Colonic mucosa (tissue), 4 donors: ENCODE data around the gene KRT16. TPM values are rescaled to one million over a fixed set of nuclear protein-coding genes. Genes with fewer than 3 reads are reported as not detected.

ENCODE experiments used
- DNase-seq: peaks from one replicate; pipeline ENCODE4 v3.0.0-alpha.2; 2020
- H3K27ac ChIP-seq: fragments of 200-600 bp; one replicate; pipeline ENCODE4 v1.8.0; 2021
- H3K27me3 ChIP-seq: fragments of 200-600 bp; one replicate; pipeline ENCODE4 v1.8.0; 2021
- H3K36me3 ChIP-seq: fragments of 200-600 bp; one replicate; pipeline ENCODE4 v1.8.0; 2021
- H3K4me1 ChIP-seq: fragments of 200-600 bp; one replicate; pipeline ENCODE4 v1.8.0; 2021; ENCODE audit warnings: mild to moderate bottlenecking
- H3K4me3 ChIP-seq: fragments of 200-600 bp; one replicate; pipeline ENCODE4 v1.8.0; 2021
- H3K9ac ChIP-seq, 2 donors: one replicate each; pipeline ENCODE4 v1.7.0; 2013; ENCODE audit warnings: control low read depth in 2 of 2, low read depth in 2 of 2, low read length in 2 of 2
- H3K9me3 ChIP-seq: fragments of 200-600 bp; one replicate; pipeline ENCODE4 v1.8.0; 2021
- intact Hi-C: fragments of 100-400 bp; cut with DNase I; formaldehyde crosslinking; loops from one replicate; pipeline ENCODE4 v1.14.1; 2022
- total RNA-seq, 2 donors: library from RNA; stranded (reverse); fragmentation: NEBNext Ultra II Directional in 1 of 2; extraction: Animal tissue kit (Norgen Biotek cat#: 25700) in 1 of 2; gene quantifications; one replicate each; pipeline ENCODE4 v1.2.1, GENCODE V29; 2021
- TF ChIP-seq, protein P1 (sequence below): fragments of 200-600 bp; IDR thresholded peaks from one replicate; pipeline ENCODE4 v1.8.0; 2022; ENCODE audit warnings: antibody characterized with exemption, mild to moderate bottlenecking
- donor health status: healthy.
- donor health status: DM: no; HTN: no; CAD: no.
- donor health status: DM: no; HTN: no; CAD: no.

The KRT16 gene
- total RNA-seq, 2 donors from 2014 or later, result not detected

DNA sequence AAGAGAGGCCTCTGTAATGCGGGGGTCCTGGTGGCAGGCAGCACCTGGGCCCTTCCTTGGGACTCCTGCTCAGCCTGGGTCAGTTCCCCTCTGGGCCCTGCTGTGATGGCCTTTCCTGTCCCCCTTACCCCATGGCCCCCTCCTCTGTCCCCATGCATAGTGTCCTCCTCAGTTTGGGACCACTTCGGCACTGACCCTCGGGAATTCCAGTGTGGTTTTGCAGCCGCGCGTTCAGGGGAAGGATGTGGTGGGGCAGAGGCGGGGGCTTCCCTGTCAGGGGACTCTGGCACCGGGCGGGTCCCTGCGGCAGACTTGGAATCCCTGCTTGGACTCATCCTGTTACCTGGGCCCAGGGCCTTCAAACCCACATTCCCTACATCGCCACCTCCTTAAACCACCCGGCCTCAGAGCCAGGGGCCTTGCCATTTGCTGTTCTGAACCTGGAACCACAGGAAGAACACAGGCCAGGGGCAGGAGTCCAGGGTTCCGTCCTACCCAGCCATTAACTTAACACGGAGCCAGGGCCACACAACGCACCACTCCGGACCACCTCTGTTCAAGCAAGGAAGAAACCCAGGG, 44.7 kb upstream of the KRT16 start:
- no peaks in the 10 kb centered on the region for H3K9me3 ChIP-seq
- TF ChIP-seq, protein P1, sequence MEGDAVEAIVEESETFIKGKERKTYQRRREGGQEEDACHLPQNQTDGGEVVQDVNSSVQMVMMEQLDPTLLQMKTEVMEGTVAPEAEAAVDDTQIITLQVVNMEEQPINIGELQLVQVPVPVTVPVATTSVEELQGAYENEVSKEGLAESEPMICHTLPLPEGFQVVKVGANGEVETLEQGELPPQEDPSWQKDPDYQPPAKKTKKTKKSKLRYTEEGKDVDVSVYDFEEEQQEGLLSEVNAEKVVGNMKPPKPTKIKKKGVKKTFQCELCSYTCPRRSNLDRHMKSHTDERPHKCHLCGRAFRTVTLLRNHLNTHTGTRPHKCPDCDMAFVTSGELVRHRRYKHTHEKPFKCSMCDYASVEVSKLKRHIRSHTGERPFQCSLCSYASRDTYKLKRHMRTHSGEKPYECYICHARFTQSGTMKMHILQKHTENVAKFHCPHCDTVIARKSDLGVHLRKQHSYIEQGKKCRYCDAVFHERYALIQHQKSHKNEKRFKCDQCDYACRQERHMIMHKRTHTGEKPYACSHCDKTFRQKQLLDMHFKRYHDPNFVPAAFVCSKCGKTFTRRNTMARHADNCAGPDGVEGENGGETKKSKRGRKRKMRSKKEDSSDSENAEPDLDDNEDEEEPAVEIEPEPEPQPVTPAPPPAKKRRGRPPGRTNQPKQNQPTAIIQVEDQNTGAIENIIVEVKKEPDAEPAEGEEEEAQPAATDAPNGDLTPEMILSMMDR, result no peak
- no peak for DNase-seq
- H3K9ac ChIP-seq, result peak overlapping the region; percentile 24 to 95
- H3K4me3 ChIP-seq, result no peak overlapping the region
- peak overlapping the region; percentile 96 for H3K27ac ChIP-seq
- intact Hi-C loops, result no loop called here
- no peaks in the 10 kb centered on the region for H3K27me3 ChIP-seq
- H3K4me1 ChIP-seq, result peaks cover 23% of the 10 kb centered on the region
- H3K36me3 ChIP-seq, result no peaks in the 10 kb centered on the region

DNA sequence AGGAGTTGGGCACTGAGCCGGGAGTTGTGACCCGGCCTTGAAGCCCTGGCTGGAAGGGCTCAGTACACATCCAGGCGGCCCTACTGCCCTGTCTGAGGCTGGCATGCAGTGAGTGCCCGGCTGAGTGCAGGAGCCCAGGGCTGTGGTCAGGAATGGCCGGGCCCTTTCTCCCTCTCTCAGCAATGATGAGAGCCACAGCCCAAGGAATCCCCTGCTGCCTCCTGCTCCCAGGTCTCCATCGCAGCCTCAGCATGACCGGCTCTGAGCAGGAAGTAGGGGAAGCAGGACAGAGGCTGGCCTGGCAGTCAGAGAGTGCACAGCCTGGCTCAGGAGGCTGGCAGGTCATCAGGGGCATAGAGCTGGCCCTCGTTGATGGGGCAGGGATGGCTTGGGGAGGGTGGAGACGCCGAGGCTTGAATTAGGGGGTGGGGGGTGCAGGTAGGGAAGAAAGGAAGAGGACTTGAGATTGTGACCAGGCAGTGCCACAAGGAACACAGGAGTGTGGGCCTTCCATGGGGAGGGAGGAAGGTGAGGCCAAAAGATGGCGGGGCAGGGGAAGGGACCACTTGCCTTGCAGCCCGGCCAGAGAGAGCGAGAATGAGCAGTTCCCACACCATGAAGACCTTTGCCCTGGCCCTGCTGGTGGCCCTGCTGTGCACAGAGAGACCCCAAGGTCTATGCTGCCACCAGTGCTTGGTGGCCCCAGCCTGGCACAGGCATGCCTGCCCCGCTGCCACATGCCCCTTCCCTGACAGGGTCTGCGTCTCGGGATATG, 43.9 kb upstream of the KRT16 start:
- intact Hi-C loops, result no loop called here
- Histone ChIP-seq H3K36me3 (no peaks in the 10 kb centered on the region), H3K9me3 (no peaks in the 10 kb centered on the region), H3K27ac (peak overlapping the region; percentile 96), H3K4me1 (peaks cover 23% of the 10 kb centered on the region), H3K9ac (peak overlapping the region; percentile 54 to 95), H3K4me3 (no peak overlapping the region), H3K27me3 (no peaks in the 10 kb centered on the region)
- TF ChIP-seq, protein P1, result no peak
- DNase-seq, result no peak

DNA sequence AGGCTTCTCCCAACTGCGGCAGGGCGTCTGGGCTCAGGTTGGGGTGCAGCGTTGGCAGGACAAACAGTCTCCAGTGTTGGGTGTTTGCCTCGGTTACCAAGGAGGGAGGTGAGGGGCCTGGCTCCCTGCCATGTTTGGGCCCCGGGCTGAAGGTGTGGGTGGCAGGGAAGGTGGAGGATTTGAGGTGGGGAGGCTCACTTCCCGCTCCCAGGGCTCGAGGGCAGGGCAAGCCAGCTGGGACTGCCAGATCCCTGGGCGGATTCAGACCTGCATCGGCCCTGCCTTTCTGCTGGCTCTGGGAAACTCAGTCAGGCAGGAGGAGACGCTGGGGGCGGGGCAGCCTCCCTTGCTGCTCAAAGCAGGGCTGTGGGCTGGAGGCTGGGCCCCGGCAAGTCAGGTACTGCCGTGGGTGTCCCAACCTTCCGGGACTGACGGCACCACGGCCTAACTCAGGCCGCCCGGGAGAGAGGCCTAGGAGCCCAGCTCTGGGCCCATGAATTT, 43.1 kb upstream of the KRT16 start:
- TF ChIP-seq, protein P1, result no peak
- H3K36me3 ChIP-seq, result no peaks in the 10 kb centered on the region
- no peaks in the 10 kb centered on the region for H3K27me3 ChIP-seq
- H3K9ac ChIP-seq, result peak overlapping the region; percentile 81 to 95
- H3K27ac ChIP-seq, result peak overlapping the region; percentile 96
- peak; percentile 93 for DNase-seq
- H3K4me3 ChIP-seq, result no peak overlapping the region
- intact Hi-C loops, result no loop called here
- H3K9me3 ChIP-seq, result no peaks in the 10 kb centered on the region
- H3K4me1 ChIP-seq, result peaks cover 23% of the 10 kb centered on the region

- H3K4me3 ChIP-seq, result no peak overlapping the region
- no peak for DNase-seq
- peak overlapping the region; percentile 81 to 95 for H3K9ac ChIP-seq
- no peaks in the 10 kb centered on the region for H3K27me3 ChIP-seq
- peaks cover 23% of the 10 kb centered on the region for H3K4me1 ChIP-seq
- H3K27ac ChIP-seq, result peak overlapping the region; percentile 96
- H3K36me3 ChIP-seq, result no peaks in the 10 kb centered on the region
- intact Hi-C loops, result loop anchor here (5.0 kb wide), 1 partner anchor 753 kb away; no protein-coding TSS in a partner anchor
- TF ChIP-seq, protein P1, result no peak
- H3K9me3 ChIP-seq, result no peaks in the 10 kb centered on the region
These were observed 42.4 kb upstream of the KRT16 start for GRCh38 chr17:41654678-41655607.
